Stimulated activated CD4-positive, alpha-beta T cell treated with anti-CD3 and anti-CD28 coated beads, Interleukin-2, amount 100 ng/mL, for 48 hours (primary cell): Measurements from ENCODE around the gene IDNK.
A peak's percentile ranks its signal among the peaks of the same experiment; 100 is the strongest.
"Not testable (repeated sequence)": the region's sequence is repeated elsewhere in the genome, so short reads cannot be mapped to it uniquely, and the experiment has no call there.

Experiments used
- DNase-seq, 2 donors: peaks; one replicate each; pipeline ENCODE4 v3.0.0-alpha.2; 2020

Gene IDNK

DNA sequence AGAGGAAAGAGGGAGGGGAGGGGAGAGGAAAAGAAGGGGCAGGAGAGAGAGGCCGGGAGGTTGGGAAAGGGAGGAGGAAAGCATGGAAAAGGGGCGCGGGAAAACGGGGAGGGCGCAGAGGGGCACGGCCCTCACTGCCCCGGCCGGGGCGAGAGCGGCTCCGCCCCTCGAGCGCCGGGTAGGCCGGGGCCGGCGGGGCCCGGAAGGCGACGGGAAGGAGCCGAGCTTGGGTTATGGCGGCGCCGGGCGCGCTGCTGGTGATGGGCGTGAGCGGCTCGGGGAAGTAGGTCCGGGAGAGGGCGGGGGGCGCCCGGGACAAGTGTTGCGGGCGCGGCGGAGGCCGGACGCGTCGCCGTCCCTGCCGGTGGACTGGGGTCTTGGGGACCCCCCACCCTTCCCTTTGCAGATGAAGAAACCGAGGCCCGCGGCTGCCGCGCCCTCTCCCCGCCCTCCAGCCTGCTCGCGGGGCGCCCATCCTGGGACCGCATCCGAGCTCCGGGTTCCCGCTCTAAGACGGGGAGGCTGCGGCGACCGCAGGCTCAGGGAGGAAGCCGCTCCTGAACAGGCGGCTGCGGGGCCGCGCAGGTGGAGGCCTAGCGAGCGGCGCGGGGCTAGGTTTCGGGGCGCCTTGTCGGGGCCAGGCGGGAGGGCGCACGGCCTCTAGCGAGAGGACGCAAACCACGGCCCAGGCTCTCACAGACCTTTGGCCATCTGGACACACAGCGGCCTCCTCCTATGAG, at the start of gene IDNK:
IDNK (plus strand) TSS at position 205 of the 740 bp plus-strand sequence; CDS start at position 234, 29 bp downstream.
- peak; percentile 53 to 58 for DNase-seq

DNA sequence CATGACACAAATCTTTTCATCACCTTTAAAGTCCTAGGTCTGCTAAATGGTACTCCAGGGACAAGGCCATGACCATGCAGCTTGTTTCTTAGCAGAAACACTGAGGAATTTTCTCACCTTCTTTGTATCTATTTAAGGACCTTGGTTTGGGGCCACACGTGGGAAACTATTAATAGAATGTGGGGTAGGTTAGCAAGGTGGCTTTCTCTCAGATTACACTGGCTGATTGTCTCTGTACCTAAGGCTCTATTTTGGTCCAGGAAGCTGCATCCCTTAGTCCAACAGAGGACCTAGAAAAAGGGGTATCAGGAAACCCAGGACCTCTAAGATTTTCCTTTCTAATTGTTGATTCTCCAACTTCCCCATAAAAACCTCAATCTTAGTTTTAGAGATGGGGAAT, 48.5 kb upstream of the IDNK start:
- no peak for DNase-seq

DNA sequence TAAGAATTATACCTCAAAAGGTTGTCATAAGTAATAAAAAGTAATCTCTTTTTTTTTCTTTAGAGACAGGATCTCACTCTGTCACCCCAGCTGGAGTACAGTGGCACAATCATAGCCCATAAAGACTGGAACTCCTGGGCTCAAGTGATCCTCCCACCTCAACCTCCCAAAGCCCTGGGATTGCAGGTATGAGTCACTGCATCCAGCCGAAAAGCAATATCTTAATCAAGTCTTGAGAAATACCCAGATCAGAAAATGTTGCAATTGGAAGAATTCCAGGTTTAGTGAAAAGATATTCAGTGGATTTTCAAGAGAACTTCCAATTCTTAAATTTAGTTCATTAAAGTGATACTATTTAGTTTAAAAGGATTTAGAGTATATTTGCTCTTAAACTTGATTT, 40.9 kb upstream of the IDNK start:
- no peak for DNase-seq

DNA sequence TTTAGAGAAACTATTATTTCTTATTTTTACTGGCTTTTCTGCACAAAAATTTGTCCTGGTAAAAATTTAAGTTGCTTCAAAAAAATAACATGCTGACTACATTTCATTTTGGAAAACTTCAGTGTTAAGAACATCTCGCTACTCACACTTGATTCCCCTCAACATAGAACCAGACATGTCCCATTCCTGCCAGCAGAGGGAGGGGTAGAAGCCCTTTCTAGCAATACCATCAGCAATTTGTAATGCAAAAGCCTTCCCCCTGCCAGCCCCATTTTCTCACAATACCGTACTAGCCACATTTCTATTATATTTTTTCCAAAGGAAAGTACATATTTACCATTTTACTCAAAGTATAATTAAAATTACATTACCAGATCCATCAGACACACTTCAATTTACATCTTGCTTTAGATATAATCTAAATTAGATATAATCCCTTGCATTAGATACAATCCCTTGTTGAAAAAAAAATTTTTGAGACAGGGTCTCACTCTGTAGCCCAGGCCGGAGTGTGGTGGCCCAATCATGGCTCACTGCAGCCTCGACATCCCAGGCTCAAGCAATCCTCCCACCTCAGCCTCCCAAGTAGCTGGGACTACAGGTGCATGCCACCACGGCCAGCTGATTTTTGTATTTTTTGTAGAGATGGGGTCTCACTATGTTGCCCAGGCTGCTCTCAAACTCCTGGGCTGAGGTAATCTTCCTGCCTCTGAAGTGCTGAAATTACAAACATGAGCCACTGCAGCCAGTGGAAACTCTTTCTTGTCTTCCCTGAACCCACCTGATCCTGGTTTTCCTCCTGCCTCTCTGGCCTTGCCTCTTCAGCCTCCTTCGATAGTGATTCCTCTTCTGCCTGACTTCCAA, 39.6 kb upstream of the IDNK start:
- DNase-seq = peak; percentile 5 to 6

DNA sequence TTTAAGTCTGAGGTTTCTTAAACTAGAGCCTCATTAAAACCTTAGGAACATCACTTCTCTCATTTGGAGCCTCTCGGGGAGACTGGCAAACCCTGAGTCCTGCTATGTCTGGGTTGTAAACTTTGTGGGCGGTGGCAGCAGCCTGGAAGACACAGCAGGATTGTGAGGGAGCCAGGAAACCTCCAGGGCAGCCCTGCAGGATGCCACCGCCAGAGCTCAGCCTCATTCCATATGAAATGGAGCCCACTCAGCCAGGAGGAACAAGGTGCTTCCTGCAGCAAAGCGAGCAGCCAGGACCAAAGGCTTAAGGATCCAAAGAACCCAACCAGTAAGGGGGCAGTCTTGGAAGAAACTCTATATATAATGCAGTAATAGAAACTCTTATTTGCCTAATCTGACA, 37.9 kb upstream of the IDNK start:
- DNase-seq = no peak

- DNase-seq = no peak
Measured at GRCh38 chr9:83588256-83588655, 34.7 kb upstream of the IDNK start.

GRCh38 chr9:83596899-83597504, 25.9 kb upstream of the IDNK start:
- peak; percentile 57 to 58 for DNase-seq

- no peak for DNase-seq
Measured at GRCh38 chr9:83598487-83598886, 24.5 kb upstream of the IDNK start.

GRCh38 chr9:83599071-83599470, 23.9 kb upstream of the IDNK start:
- DNase-seq = no peak

- no peak for DNase-seq
Measured at GRCh38 chr9:83601463-83601862, 21.5 kb upstream of the IDNK start.

DNA sequence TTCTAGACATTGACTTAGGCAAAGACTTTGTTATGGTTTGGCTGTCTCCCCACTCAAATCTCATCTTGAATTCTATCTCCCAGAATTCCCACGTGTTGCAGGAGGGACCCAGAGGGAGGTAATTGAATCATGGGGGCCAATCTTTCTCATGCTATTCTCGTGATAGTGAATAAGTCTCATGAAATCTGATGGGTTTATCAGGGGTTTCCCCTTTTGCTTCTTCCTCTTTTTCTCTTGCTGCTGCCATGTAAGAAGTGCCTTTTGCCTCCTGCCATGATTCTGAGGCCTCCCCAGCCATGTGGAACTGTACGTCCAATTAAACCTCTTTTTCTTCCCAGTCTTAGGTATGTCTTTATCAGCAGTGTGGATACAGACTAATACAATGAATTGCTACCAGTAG, 15.3 kb upstream of the IDNK start:
- DNase-seq = not testable (repeated sequence)

DNA sequence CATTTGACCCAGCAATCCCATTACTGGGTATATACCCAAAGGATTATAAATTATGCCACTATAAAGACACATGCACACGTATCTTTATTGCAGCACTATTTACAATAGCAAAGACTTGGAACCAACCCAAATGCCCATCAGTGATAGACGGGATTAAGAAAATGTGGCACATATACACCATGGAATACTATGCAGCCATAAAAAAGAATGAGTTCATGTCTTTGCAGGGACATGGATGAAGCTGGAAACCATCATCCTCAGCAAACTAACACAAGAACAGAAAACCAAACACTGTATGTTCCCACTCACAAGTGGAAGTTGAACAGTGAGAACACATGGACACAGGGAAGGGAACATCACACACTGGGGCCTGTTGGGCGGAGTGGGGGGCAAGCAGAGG, 9.6 kb upstream of the IDNK start:
- not testable (repeated sequence) for DNase-seq

GRCh38 chr9:83617299-83617698, 5.6 kb upstream of the IDNK start:
- DNase-seq = no peak

DNA sequence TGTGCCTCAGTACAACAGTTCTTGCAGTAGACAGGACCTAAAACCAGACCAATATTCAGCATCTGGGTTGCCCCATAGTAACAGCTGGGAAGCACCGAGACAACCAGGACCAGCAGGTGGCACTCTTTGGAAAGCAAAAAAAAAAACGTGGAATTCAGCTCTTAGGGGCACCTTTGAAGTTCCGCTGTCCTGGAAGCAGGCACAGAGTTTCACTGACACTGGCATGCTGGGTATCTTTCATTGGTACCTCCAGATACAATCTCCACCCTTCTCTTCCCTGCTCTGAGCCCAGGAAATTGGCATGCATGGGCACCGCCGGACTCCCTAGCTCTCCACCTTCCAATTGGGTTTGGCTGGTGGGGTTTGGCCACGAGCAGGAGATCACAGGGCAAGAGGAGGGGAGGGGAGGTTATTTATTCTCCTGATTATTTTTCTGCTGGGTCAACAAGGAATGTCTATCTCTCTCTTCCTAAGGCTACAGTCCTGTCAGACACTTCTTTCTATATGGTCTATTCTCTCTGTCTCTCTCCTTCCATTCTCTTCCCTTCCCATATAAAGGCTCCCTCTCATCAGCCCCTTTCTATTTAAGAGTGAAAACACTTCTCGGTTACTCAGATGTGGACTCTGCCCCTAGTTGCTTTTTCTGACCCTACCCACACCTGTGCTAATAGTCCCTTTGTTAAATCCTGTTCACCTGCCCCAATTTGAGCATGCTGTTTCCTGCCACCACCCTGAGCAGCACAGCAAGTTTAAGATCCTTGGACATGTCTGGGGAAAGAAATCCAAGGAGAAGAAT, 1.9 kb upstream of the IDNK start:
- peak; percentile 11 to 21 for DNase-seq

DNA sequence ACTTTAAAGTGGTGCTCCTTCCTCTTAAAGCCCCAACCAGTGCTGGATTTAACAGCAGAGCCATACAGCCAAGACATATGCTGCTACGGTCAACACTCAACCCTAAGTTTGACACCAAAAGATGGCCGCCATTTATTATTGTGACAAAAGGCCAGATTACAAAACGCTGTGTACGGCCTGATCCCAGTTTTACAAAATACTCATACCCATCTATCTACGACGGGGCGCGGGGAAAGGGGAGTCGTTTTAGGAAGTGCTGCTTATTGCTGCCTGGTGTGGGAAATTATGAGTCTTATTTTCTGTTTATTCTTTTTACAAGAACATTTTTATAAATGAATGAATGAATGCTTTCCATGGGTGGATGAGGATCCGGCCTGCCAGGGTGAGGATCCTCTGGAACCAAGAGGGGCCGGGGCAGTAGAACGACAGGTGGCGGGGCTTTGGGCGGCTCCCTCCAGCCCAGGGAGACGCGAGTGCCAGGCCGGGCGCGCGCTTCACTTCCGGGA, 457 bp upstream of the IDNK start:
- DNase-seq = peak in 1 of 2 donors; percentile 9

GRCh38 chr9:83623679-83624076, 735 bp downstream of the IDNK start:
- DNase-seq = no peak

- DNase-seq = no peak
Measured at GRCh38 chr9:83625178-83625577, 2.2 kb downstream of the IDNK start.

- DNase-seq = no peak
Measured at GRCh38 chr9:83628540-83628939, 5.6 kb downstream of the IDNK start.

- DNase-seq = no peak
Measured at GRCh38 chr9:83629433-83630104, 6.6 kb downstream of the IDNK start.

- DNase-seq = no peak
Measured at GRCh38 chr9:83630938-83631457, 8.1 kb downstream of the IDNK start.

DNA sequence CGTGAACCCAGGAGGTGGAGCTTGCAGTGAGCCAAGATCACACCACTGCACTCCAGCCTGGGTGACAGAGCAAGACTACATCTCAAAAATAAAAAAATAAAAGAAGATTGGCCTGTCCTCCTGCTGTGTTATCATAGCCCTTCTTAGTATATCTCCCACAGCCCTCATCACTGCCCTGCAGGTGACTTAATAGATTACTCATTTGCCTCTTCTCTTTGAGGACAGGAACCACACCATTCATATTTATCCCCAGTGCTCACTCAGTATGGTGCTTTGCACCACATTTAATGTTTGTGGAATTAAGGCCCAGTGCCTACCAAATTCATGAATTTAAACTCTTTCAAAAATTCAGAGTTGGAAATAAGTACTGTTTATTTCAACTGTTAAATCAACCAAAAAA, 10.3 kb downstream of the IDNK start:
- DNase-seq = no peak

- DNase-seq = no peak
Measured at GRCh38 chr9:83633676-83634075, 10.7 kb downstream of the IDNK start.
